PC-9 (cell line): ENCODE measurements around the gene PCDHB5. TPM values are rescaled to one million over a fixed set of nuclear protein-coding genes. Genes with fewer than 3 reads are reported as not detected.
"Not testable (repeated sequence)": the region's sequence is repeated elsewhere in the genome, so short reads cannot be mapped to it uniquely, and the experiment has no call there.

ENCODE experiments used
- BruUV-seq: library from RNA; stranded (reverse); fragments of 400-500 nt; replicated peaks from 2 replicates; lab custom pipeline; 2021; lab: Mats Ljungman, UMichigan
- CTCF ChIA-PET: fragments of 300-600 bp; sonication (Branson Sonifier 250); formaldehyde crosslinking; loops from one replicate; lab custom pipeline; 2022; ENCODE audit warnings: antibody characterized with exemption; lab: Charles Lee
- POLR2A ChIA-PET: fragments of 300-600 bp; sonication (Branson Sonifier 250); formaldehyde crosslinking; loops from one replicate; lab custom pipeline; 2022; ENCODE audit warnings: antibody characterized with exemption; ENCODE audit not compliant: unreplicated experiment; lab: Charles Lee
- DNase-seq, 2 experiments: peaks; one replicate each; pipeline versions ENCODE4 v3.0.0 to v3.0.0-alpha.2; 2015 to 2022; ENCODE audit warnings: mixed read lengths in 1 of 2
- H2AFZ ChIP-seq: fragments of 200-600 bp; sonication (generic); 2 replicates; pipeline ENCODE4 v1.8.1; 2017; ENCODE audit warnings: antibody characterized with exemption
- H3F3A ChIP-seq: fragments of 200-600 bp; sonication (generic); 2 replicates; pipeline ENCODE4 v1.8.1; 2017; ENCODE audit warnings: antibody characterized with exemption, mild to moderate bottlenecking, low read depth; ENCODE audit not compliant: insufficient read depth
- H3K27ac ChIP-seq: fragments of 200-600 bp; sonication (generic); 2 replicates; pipeline ENCODE4 v1.6.1; 2016; ENCODE audit warnings: mixed run types
- H3K27me3 ChIP-seq: fragments of 200-600 bp; sonication (generic); 2 replicates; pipeline ENCODE4 v1.6.1; 2016; ENCODE audit warnings: low read depth, mixed run types; ENCODE audit not compliant: insufficient read depth
- H3K36me3 ChIP-seq: fragments of 200-600 bp; sonication (generic); 2 replicates; pipeline ENCODE4 v1.6.1; 2016; ENCODE audit warnings: low read depth, mixed run types
- H3K4me1 ChIP-seq: fragments of 200-600 bp; sonication (generic); replicated peaks from 2 replicates; pipeline ENCODE4 v1.6.1; 2016; ENCODE audit warnings: mixed run types; ENCODE audit not compliant: insufficient read depth
- H3K4me2 ChIP-seq: fragments of 200-600 bp; sonication (generic); 2 replicates; pipeline ENCODE4 v1.6.1; 2017; ENCODE audit warnings: mixed run types
- H3K4me3 ChIP-seq: fragments of 200-600 bp; sonication (generic); 2 replicates; pipeline ENCODE4 v1.6.1; 2016; ENCODE audit warnings: mixed run types
- H3K79me2 ChIP-seq: fragments of 200-600 bp; sonication (generic); 2 replicates; pipeline ENCODE4 v1.6.1; 2017; ENCODE audit warnings: low read depth, mixed run types
- H3K9me2 ChIP-seq: fragments of 200-600 bp; sonication (generic); 2 replicates; pipeline ENCODE4 v1.8.1; 2017; ENCODE audit warnings: mild to moderate bottlenecking; ENCODE audit not compliant: insufficient read depth
- H3K9me3 ChIP-seq: fragments of 200-600 bp; sonication (generic); 2 replicates; pipeline ENCODE4 v1.8.1; 2016; ENCODE audit warnings: low read depth; ENCODE audit not compliant: insufficient read depth
- H4K20me1 ChIP-seq: fragments of 200-600 bp; sonication (generic); 2 replicates; pipeline ENCODE4 v1.8.1; 2017; ENCODE audit not compliant: insufficient read depth
- CTCF ChIP-seq: fragments of 200-600 bp; sonication (generic); conservative IDR thresholded peaks from 2 replicates; pipeline ENCODE4 v1.6.1; 2017; ENCODE audit warnings: mixed run types, antibody characterized with exemption, mild to moderate bottlenecking, moderate library complexity
- EZH2 ChIP-seq: fragments of 200-600 bp; sonication (generic); IDR thresholded peaks from 2 replicates; pipeline ENCODE4 v1.8.0; 2017; ENCODE audit warnings: antibody characterized with exemption, low read depth
- intact Hi-C: fragments of 100-400 bp; cut with micrococcal nuclease; formaldehyde crosslinking; loops from one replicate; pipeline ENCODE4 v1.10.0; 2022; ENCODE audit not compliant: unreplicated experiment
- total RNA-seq: library from RNA; stranded (reverse); gene quantifications from 2 replicates; pipeline ENCODE4 v1.2.3, GENCODE V29; 2021

Gene PCDHB5
- total RNA-seq, 1 experiment from 2014 or later, result not detected

- no peak overlapping the region for H3K27ac ChIP-seq
- H3K27me3 ChIP-seq, result no peaks in the 10 kb centered on the region
- no peaks in the 10 kb centered on the region for H4K20me1 ChIP-seq
- no peak overlapping the region for H3K4me2 ChIP-seq
- H3K9me3 ChIP-seq, result no peaks in the 10 kb centered on the region
- H2AFZ ChIP-seq, result no peak overlapping the region
- H3K79me2 ChIP-seq, result no peaks in the 10 kb centered on the region
- H3K4me1 ChIP-seq, result no peaks in the 10 kb centered on the region
- no peaks in the 10 kb centered on the region for H3K9me2 ChIP-seq
- no peak for DNase-seq
- H3K36me3 ChIP-seq, result no peaks in the 10 kb centered on the region
- intact Hi-C loops, result no loop called here
- TF ChIP-seq EZH2 (no peak), CTCF (peak; percentile 40; the same call in 1 of the 2 replicates)
- ChIA-PET CTCF (interaction anchor here (0.5 to 0.6 kb wide), 2 partner anchors 1012 to 1050 kb away, joined by 3 to 7 read pairs; no protein-coding TSS in a partner anchor), POLR2A (interaction anchor here (0.6 kb wide), 1 partner anchor 22 kb away, joined by 4 read pairs; no protein-coding TSS in a partner anchor)
- no peak overlapping the region for H3K4me3 ChIP-seq
- no peaks in the 10 kb centered on the region for H3F3A ChIP-seq
- BruUV-seq, result no TSS peak
Observed at GRCh38 chr5:141155540-141156374, 20.8 kb downstream of the PCDHB5 start.

GRCh38 chr5:141157356-141157755 is 22.4 kb downstream of the PCDHB5 start:
- H3K4me1 ChIP-seq, DNase-seq, H2AFZ ChIP-seq, H3K9me3 ChIP-seq, H3F3A ChIP-seq, H3K4me2 ChIP-seq, intact Hi-C loops, POLR2A ChIA-PET, H3K36me3 ChIP-seq, BruUV-seq, H3K4me3 ChIP-seq, H3K27ac ChIP-seq, CTCF ChIA-PET, H3K9me2 ChIP-seq, H3K79me2 ChIP-seq, H3K27me3 ChIP-seq, H4K20me1 ChIP-seq: not testable (repeated sequence)

GRCh38 chr5:141157901-141158300 is 22.9 kb downstream of the PCDHB5 start:
- DNase-seq, intact Hi-C loops, H3K27ac ChIP-seq, CTCF ChIA-PET, H3K4me3 ChIP-seq, H3K9me3 ChIP-seq, H4K20me1 ChIP-seq, H3K36me3 ChIP-seq, H3K4me2 ChIP-seq, H3F3A ChIP-seq, H3K4me1 ChIP-seq, H3K9me2 ChIP-seq, H3K79me2 ChIP-seq, H3K27me3 ChIP-seq, BruUV-seq, H2AFZ ChIP-seq, POLR2A ChIA-PET: not testable (repeated sequence)

- POLR2A ChIA-PET, result no interaction called here
- CTCF ChIA-PET, result no interaction called here
- H3K4me1 ChIP-seq, result no peaks in the 10 kb centered on the region
- no peaks in the 10 kb centered on the region for H3F3A ChIP-seq
- no peak within 1 kb of the TSS for H3K27ac ChIP-seq
- H3K36me3 ChIP-seq, result no peaks in the 10 kb centered on the region
- H3K4me2 ChIP-seq, result no peak within 1 kb of the TSS
- intact Hi-C loops, result no loop called here
- no peaks in the 10 kb centered on the region for H3K27me3 ChIP-seq
- no peak within 1 kb of the TSS for H2AFZ ChIP-seq
- H3K9me3 ChIP-seq, result peaks cover 4% of the 10 kb centered on the region; the same call in 1 of the 2 replicates
- H4K20me1 ChIP-seq, result no peaks in the 10 kb centered on the region
- TF ChIP-seq CTCF, result peak; percentile 59
- TF ChIP-seq EZH2, result no peak
- DNase-seq, result peak in 1 of 2 experiments; percentile 10
- no peaks in the 10 kb centered on the region for H3K79me2 ChIP-seq
- H3K9me2 ChIP-seq, result no peaks in the 10 kb centered on the region
- no TSS peak for BruUV-seq
- no peak within 1 kb of the TSS for H3K4me3 ChIP-seq
Observed at GRCh38 chr5:141172381-141173204, 37.6 kb downstream of the PCDHB5 start, which contains the start of gene PCDHB7. Gene PCDHB7 (plus strand): TSS chr5:141172644. CDS start chr5:141172836, 192 bp downstream.

GRCh38 chr5:141174291-141175104 is 39.5 kb downstream of the PCDHB5 start:
- H3K79me2 ChIP-seq, H3K36me3 ChIP-seq, H3K27me3 ChIP-seq, CTCF ChIA-PET, H3K4me2 ChIP-seq, H3F3A ChIP-seq, intact Hi-C loops, H3K9me3 ChIP-seq, H3K27ac ChIP-seq, H3K4me3 ChIP-seq, H3K4me1 ChIP-seq, BruUV-seq, DNase-seq, H2AFZ ChIP-seq, H3K9me2 ChIP-seq, POLR2A ChIA-PET, H4K20me1 ChIP-seq: not testable (repeated sequence)
